Stimulated activated CD4-positive, alpha-beta T cell treated with anti-CD3 and anti-CD28 coated beads, Interleukin-15, amount 100 ng/mL, for 24 hours (primary cell): ENCODE results near the gene CEP72.

Experiments
- DNase-seq: peaks from one replicate; pipeline ENCODE4 v3.0.0-alpha.2; 2020

The CEP72 gene

DNA sequence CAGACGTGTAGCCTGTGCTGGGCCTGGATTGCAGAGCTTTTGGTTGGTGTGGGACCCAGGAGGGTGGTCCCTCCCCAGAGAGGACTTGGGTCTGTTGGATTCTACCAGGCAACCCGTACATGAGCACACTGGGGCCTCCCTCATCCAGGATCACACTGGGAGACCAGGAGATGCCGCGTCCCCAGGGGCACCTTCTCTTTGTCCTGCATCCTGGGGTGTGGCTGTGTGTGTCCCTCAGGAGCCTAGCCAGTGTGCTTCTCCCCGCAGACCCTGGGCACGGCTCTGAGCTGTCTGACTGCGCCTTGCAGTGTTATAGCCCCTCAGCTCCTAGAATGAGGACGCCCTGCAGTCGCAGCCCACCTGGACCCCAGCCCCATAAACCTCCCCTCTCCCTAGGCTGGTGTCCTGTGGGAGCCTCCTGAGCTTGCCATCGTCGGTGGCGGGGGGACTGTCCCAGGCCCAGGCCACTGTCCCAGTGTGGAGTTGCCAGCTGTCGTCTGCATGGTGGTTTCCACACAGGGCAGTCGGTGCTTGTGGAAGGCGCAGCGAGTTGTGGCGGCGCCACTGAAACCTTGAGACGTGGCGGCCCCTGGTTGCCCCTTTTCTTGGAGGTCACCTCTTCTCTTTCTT, 27.6 kb downstream of the CEP72 start:
- DNase-seq, result no peak

GRCh38 chr5:640461-641330, 28.6 kb downstream of the CEP72 start:
- DNase-seq, result no peak

GRCh38 chr5:641331-641765, 29.2 kb downstream of the CEP72 start:
- DNase-seq, result no peak

DNA sequence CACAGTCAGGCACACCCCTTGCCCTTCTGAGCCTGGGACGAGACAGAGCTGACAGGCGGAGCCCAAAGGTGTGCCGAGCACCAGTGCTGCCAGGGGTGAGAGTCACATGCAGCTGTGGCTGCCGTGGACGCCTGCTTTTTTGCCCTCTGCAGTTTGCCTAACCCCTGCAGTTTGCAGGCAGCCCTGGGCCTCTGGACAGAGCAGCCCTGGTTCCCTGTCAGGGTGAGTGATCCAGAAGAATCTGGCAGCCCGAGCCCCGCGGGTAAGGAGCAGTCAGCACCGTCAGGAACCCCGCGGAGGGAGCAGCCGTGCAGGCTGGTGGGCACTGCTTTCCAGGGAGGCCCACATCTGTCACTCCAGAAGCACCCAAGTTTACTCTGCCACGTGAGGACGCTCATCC, 30.3 kb downstream of the CEP72 start:
- no peak for DNase-seq

DNA sequence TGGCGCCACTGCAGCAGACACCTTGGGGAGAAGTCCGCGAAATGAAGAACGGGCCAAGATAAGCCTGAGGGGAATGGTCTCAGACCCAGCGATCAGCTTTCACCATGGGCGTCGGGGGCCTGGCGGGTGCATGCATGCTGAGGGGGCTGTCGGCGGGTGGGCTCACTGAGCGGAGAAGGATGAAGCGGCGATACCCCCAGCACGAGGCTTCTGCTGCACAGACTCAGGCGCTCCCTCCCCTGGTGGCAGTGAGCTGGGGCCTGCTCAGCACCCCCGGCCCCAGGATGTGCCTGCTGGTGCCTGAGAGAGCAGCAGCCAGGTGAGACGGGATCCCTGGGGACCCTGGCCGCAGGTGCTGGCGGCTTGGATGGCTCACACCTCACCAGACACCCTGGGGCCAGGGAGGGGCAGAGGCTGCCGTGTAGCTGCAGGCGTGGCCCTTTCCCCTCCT, 31.2 kb downstream of the CEP72 start:
- DNase-seq, result no peak

- no peak for DNase-seq
Measured at GRCh38 chr5:643811-644271, 31.7 kb downstream of the CEP72 start.

- no peak for DNase-seq
Measured at GRCh38 chr5:644509-644908, 32.4 kb downstream of the CEP72 start.

GRCh38 chr5:644971-645370, 32.8 kb downstream of the CEP72 start:
- DNase-seq, result no peak

GRCh38 chr5:645421-645820, 33.3 kb downstream of the CEP72 start:
- no peak for DNase-seq

DNA sequence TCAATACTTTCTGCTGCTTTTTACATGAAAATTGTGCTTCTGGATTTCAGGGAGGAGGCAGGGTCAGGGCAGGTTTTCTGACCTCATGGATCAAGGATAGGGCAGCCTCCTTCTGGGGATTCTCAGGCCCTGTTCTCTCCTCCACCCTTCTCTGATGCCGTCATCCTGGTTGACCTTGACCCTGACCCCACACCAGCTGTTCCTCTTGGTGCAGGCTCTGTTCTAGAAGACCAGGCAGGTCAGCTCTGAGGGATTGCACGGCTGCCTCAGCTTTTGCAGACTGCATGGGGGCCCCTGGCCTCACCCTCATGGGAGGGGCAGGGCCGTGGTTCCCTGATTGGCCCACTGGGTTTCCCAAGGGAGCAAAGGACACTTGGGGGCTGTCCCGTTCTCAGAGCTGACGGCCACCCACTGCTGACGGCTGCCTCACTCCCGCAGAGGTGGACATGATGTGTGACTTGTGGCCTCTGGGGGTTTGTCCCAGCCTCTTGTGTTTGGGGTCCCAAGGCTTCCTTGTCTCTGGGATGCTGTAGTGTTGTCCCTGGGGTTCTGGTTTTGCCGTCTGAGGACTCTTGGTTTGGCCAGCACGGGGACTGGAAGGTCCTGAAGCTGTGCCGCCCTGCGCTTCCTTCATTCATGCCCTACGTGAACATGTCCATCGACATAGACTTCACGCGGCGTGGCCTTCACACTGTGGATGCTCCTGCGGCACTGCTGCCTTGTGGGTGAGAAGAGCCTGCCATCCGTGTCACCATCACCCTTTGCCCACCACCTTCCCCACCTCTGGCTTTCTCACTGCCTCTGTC, 34.5 kb downstream of the CEP72 start:
- DNase-seq, result no peak

DNA sequence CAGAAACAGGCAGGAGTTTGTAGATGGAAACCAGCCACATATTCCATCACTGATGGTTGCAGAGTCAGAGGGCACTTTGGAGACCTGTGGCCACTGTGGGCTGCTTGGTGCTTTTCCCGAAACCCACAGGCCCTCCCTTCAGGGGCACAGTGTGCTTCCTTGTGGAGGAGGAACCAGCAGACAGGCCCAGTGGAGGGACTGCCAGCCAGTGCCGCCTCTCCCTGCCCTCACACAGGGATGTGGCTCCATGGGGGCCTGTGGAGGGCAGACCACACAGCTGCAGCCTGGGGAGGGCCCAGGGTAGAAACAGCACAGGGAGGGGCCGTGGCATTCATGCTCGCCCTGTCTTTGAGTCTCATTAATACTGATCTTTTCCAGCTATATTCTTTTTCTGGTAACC, 35.2 kb downstream of the CEP72 start:
- DNase-seq, result no peak

- DNase-seq, result no peak
Measured at GRCh38 chr5:647727-648126, 35.6 kb downstream of the CEP72 start.

GRCh38 chr5:651296-652022, 39.3 kb downstream of the CEP72 start:
- DNase-seq, result no peak

GRCh38 chr5:652023-652515, 39.9 kb downstream of the CEP72 start:
- DNase-seq, result no peak

DNA sequence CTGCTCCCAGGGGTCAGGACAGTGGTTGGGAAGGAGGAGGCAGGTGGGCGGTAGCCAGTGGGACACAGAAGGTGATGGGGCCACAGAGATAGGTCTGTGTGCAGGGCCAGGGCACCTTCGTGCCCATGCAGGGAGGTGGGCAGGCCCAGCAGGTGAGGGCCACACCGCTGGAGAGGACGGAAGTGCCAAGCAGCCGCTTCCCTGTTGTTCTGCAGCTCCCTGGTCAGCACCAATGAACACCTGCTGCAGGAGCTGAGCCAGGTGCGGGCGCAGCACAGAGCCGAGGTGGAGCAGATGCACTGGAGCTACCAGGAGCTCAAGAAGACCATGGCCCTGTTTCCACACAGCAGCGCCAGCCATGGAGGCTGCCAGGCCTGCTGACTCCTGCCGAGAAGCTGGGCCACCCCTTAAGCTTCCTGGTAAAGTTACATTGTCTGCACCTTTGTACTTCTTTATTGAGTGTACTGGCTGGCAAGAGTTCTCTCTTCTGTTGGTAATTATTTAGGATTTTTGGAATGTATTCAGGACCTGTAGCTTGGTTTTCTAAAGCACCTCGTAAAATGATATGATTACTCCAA, 40.7 kb downstream of the CEP72 start:
- DNase-seq, result no peak

DNA sequence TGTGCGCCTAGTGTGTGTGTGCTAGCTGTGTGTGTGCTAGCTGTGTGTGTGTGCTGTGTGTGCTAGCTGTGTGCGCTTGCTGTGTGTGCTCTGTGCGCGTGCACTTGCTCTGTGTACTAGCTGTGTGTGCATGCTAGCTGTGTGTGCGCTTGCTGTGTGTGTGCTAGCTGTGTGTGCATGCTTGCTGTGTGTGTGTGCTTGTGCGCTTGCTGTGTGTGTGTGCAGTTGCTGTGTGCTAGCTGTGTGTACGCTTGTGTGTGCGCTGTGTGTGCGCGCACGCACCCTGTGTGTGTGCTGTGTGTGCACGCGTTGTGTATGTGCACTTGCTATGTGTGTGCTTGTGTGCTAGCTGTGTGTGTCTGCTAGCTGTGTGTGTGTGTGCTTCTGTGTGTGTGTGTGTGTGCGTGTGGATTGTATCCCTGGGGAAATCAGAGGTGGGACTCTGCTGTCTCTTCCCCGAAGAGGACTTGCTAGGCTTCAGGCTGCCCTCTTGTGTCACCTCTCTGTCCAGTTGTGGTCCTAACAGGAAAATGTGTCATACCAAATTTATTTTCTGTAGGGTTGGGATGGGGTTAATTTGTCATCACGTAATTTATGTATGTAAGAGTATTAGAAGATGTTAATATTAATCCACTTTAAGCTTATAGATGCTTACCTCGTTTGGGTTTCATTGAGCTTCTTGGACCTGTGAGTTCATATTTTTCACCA, 42.1 kb downstream of the CEP72 start:
- no peak for DNase-seq

- DNase-seq, result no peak
Measured at GRCh38 chr5:655406-655805, 43.3 kb downstream of the CEP72 start.

DNA sequence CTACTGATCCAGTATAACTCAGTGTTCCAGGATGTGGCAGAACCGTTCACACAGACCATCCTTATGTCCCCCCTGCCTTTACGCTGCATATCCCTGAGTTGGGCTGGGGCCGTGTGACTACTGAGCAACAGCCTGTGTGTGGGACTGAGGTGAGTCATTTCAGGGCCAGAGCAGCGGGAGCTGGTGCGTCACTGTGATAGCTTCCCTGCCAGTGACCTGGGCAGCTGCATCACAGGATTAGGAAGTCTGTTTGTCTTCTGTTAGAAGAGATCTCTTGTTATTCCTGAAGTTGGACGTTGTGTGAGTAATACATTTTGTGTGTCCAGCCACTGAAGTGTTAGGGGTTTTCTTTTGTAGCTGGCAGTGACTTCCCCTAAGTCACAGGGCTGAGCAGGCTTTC, 45.4 kb downstream of the CEP72 start:
- DNase-seq, result no peak

DNA sequence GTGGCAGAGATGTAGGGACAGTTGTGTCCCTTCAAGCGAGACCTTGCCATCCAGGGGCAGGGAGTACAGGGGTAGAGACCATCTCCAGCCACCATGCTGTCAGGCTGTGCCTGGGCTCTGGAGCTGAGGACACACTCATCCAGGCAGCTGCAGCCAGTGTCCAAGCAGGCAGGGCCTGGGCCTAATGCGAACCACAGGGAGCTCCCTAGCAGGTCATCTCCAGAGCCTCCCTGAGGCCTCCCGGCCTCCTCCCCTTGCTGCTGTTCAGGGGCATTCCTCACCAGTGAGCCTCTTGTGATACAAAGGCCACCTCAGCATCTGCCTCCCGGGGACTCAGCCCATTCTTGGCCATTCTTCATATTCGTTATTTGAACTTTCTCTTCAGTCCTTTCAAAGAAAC, 46.0 kb downstream of the CEP72 start:
- DNase-seq, result no peak

DNA sequence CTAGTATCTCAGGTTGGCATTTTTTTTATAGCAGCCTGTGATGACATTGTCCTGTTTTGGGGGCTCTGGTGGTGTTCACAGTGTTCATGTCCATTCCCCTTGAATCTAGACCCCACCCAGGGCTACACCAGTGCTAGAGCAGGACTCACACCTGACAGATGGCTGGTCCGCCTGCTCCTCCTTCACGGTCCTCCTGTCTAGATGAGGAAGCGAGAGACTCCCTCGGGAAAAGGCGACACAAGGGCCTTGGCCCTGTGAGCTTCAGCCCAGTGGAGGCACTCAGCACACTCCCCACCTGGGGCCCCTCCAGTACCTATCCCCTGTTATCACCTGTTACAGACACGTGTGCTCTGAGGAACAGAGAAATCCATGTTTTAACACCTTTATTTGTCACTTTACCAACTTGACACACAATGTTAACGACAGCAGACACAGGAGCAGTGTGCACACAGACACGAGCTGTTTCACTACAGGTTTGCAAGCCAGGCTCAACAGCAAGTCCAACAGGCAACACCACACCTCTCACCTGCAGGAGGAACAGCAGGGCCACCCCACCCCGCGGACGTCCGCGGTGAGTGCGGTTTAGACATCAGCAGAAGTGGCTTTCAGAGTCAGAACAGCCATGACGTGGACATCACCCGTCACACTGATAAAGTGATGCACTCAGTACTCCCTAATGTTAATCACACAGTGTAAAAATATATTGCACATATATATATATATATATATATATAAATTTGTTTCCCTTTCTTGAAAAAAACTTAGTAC, 47.5 kb downstream of the CEP72 start:
- no peak for DNase-seq
